Activated CD4-positive, CD25-positive, alpha-beta regulatory T cell treated with anti-CD3 and anti-CD28 coated beads, Interleukin-2, amount 50 U/mL, for 72 hours (primary cell): ENCODE results near the gene TTC24.
A peak's percentile ranks its signal among the peaks of the same experiment; 100 is the strongest.
"Not testable (repeated sequence)": the region's sequence is repeated elsewhere in the genome, so short reads cannot be mapped to it uniquely, and the experiment has no call there.

Source experiments
- DNase-seq: peaks from one replicate; pipeline ENCODE4 v3.0.0; 2021

Gene TTC24

DNA sequence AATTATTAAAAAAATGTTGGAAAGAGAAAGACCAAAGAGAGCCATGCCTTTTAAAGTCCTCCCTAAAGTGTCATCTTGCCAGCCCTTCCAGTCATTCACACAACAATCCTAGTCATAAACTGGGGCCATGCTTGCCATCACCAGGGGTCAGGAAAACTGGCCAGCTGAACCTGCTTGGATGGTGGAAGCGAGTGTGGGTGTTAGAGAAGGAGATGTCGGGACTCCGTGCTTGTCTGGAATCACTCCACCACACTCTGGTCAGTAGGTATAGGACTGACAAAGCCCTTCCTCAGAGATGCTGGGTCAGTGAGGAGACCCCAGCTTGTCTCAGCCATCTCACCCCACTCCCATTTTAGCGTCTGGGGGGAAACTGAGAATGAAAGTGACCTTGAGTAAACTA, 36.4 kb downstream of the TTC24 start:
- DNase-seq, result no peak

DNA sequence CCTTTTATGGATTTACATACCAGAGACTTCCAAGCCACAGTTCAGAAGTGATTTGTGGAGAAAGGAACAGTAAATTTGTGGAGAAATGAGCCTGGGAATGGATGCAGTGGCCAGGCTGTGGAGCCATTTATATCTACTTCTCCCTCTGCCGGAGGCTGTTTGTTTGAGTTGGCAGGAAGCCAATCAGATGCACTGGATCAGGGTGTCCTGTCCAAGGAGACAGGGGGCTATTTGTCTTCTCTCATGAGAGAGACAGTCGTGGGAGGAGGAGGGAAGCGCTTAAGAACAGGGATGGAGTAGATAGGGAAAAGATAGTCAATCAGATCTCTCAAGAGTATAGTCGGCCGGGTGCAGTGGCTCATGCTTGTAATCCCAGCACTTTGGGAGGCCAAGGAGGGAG, 36.9 kb downstream of the TTC24 start:
- DNase-seq, result no peak

- DNase-seq, result no peak
Observed at GRCh38 chr1:156618853-156619581, 39.5 kb downstream of the TTC24 start, which contains the start of gene HAPLN2. Gene HAPLN2, plus strand, starts transcription at chr1:156619415. Its CDS starts 4,076 bp downstream, at chr1:156623491.

DNA sequence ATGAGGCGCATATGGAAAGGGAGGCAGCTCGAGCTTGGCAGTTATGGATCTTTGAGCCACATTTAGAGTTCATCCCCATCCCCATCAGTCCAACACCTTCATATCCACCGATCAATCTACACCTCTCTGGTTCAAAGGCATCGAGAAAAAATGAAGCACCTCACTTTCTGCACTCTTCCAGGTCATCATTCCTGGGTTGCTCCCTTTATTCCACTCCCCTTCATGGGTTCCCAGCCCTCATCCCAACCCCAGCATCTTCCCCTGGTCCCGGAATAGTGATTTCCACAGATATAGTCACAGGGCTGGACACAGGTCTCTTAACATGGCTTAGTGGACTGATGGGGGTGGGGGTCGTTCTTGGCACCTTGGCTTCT, 40.0 kb downstream of the TTC24 start:
- no peak for DNase-seq

- DNase-seq, result no peak
Observed at GRCh38 chr1:156622581-156623297, 43.2 kb downstream of the TTC24 start.

- peak; percentile 44 for DNase-seq
Observed at GRCh38 chr1:156623946-156624813, 44.7 kb downstream of the TTC24 start.

- DNase-seq, result no peak
Observed at GRCh38 chr1:156624814-156625435, 45.4 kb downstream of the TTC24 start.

GRCh38 chr1:156625436-156626078, 46.0 kb downstream of the TTC24 start:
- peak; percentile 74 for DNase-seq

- no peak for DNase-seq
Observed at GRCh38 chr1:156626079-156626438, 46.5 kb downstream of the TTC24 start.

DNA sequence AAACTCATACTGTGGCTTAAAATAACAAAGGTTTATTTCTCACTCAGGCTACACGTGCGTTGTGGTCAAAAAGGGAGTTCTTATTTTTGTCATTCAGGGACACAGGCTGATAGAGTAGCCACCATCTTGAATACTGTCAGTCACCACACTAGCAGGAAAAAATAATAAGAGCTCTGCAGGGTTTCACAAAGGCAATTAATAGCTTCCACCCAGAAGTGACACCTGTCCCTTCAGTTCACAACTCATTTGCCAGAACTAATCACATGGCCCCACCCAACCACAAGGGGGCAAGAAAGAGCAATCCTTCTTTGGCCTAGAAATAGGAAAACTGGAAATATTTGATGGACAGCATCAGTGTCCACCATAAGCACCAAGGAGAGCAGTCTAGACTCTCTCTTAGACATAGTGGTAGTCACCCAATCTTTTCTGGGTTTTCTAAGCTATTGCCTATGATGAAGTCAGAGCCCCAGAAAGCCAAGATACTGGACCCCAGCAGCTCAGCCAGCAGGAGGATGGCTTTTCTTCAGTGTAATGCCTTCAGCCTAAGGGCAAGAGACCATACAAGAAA, 47.9 kb downstream of the TTC24 start:
- DNase-seq, result no peak

DNA sequence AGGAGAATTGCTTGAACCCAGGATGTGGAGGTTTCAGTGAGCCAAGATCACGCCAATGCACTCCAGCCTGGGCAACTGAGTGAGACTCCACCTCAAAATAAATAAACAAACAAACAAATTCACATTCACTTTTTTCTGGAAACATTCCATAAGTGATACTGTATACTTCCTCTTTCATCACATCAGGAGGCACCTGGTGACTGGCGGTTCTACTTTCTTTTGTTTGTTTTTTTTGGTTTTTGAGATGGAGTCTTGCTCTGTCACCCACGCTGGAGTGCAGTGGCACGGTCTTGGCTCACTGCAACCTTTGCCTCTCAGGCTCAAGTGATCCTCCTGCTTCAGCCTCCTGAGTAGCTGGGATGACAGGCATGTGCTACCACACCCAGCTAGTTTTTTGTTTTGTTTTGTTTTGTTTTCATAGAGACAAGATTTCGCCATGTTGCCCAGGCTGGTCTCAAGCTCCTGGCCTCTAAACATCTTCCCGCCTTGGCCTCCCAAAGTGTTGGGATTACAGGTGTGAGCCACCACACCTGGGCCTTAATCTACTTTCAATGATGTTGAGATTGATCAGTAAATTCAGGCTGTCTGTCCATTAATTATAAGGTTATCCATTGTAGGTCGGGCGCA, 50.4 kb downstream of the TTC24 start:
- DNase-seq, result no peak

DNA sequence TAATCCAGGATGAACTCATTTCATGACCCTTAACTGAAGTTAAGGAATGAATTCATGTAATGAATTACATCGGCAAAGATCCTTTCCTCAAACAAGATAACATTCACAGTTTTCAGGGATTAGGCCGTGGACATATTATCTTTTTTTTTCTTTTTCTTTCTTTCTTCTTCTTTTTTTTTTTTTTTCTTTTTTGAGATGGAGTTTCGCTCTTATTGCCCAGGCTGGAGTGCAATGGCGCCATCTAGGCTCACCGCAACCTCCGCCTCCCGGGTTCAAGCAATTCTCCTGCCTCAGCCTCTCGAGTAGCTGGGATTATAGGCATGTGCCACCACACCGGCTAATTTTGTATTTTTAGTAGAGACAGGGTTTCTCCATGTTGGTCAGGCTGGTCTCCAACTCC, 51.6 kb downstream of the TTC24 start:
- not testable (repeated sequence) for DNase-seq

DNA sequence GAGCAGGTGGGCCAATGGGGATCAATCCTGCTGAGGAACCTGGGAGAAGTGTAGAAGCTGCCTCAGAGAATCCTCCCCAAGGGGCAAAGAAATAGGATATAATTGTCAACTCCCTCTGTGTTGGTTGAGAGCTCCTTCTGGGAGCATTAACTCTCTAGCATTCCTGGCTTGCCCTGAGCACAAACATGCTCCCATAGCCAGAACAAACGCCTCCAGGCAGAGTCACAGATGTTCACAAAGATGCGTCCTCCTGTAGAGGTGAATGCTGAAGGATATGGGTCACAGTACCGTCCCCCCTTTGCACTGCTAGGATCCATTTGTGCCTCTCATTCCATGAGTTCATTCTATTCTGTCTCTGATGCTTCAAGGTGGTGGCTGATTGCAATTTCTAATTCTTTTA, 52.8 kb downstream of the TTC24 start:
- DNase-seq, result no peak
